H1 (cell line): ENCODE results near the gene AWAT2.

Experiments used
- CTCF ChIP-seq, 3 experiments: IDR thresholded peaks; 1 replicate in 2 of 3; 2 replicates in 1 of 3; pipeline versions ENCODE4 v1.5.1 to v1.6.1; 2011; ENCODE audit warnings: low read length in 3 of 3, mild to moderate bottlenecking in 3 of 3, inconsistent platforms in 2 of 3, low read depth in 1 of 3, moderate library complexity in 1 of 3; ENCODE audit not compliant: insufficient read depth in 1 of 3; ENCODE audit errors: control extremely low read depth in 1 of 3
- JUND ChIP-seq: IDR thresholded peaks from 2 replicates; pipeline ENCODE4 v1.6.1; 2011; ENCODE audit warnings: mild to moderate bottlenecking, improper control_type of control experiment, low read length
- POLR2AphosphoS5 ChIP-seq: IDR thresholded peaks from 2 replicates; pipeline ENCODE4 v1.6.1; 2011; ENCODE audit warnings: low read depth, low read length
- RAD21 ChIP-seq, 2 experiments: IDR thresholded peaks in 1 of 2; conservative IDR thresholded peaks in 1 of 2; 2 replicates each; pipeline ENCODE4 v1.6.1; 2011; ENCODE audit warnings: low read depth in 2 of 2, low read length in 2 of 2, improper control_type of control experiment in 1 of 2, inconsistent platforms in 1 of 2, mild to moderate bottlenecking in 1 of 2, moderate library complexity in 1 of 2
- ZNF274 ChIP-seq: IDR thresholded peaks from 2 replicates; pipeline ENCODE4 v1.7.0; 2012; ENCODE audit warnings: low read length, borderline replicate concordance; ENCODE audit errors: extremely low read depth

GRCh38 chrX:70092247-70092646 is 42.5 kb upstream of the AWAT2 start:
- TF ChIP-seq CTCF (IDR thresholded peaks at IDR 0.05; ENCODE audit: control extremely low read depth in 1 of 3, insufficient read depth in 1 of 3, low read depth in 1 of 3, low read length in 3 of 3) (no peak), POLR2AphosphoS5 (no peak), ZNF274 (no peak), JUND (no peak), RAD21 (IDR thresholded peaks at IDR 0.05 in 1 of 2, conservative IDR thresholded peaks at IDR 0.05 in 1 of 2; ENCODE audit: low read depth in 2 of 2, low read length in 2 of 2) (no peak)
